T-helper 9 cell (primary cell): ENCODE data around the gene LRRC63.
"Not testable (repeated sequence)": the region's sequence is repeated elsewhere in the genome, so short reads cannot be mapped to it uniquely, and the experiment has no call there.

Source experiments
- DNase-seq: peaks from one replicate; pipeline ENCODE4 v3.0.0-alpha.2; 2020
- total RNA-seq, 2 donors: gene quantifications; one replicate each; lab custom pipeline; 2026; lab: John Stamatoyannopoulos, UW

The LRRC63 gene, protein sequence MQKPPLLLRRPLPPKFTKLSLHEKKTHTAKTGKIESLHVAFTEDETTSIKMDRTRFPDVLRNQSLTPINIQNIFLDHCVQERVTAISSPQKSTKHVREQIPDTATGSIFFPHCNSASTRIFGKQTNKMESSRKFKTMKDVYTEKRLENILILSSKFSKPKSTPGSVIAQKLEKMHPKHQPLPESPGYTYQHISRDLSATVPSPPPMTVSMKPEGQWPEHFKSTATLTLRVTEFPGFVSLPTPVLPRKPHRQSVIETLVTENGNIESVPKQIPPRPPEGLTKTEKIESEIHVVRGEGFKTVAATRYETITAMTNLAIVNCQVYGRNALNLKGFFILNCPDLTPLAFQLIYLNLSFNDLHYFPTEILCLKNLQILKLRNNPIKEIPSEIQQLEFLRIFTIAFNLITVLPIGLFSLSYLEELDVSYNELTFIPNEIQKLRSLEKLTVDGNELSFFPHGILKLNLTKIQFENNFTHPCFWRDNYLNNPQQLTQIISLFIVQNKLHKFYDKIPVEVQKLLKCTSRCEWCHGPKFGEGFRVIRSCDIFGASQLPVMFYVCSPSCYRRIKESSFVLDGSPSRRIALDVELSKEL
- 1.5 to 1.7 reads per million in 2 donors for total RNA-seq

GRCh38 chr13:46211483-46212351 is at the start of gene LRRC63:
LRRC63 (plus strand) TSS chr13:46211928; CDS start chr13:46213035, 1,107 bp downstream.
- DNase-seq: peak; percentile 77

GRCh38 chr13:46162741-46163140 is 49.0 kb upstream of the LRRC63 start:
- DNase-seq: not testable (repeated sequence)

DNA sequence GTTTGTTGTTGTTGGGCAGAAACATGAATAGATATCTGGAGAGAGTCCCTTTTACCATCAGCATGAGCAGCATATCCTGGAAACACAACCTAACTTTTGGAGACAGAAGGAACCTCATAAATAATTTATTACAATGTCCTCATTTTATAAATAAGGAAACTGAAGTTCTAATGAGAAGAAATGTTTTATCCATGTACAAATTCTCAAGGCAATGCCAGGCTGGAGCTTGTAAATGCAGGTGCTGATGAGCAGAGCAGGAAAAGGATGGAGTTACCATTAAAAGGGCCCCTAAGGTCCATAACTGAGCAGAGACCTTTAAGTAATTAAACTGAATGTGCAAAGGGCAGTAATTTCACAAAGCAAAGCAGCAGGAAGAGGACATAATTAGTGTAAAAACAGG is 47.1 kb upstream of the LRRC63 start:
- no peak for DNase-seq

- no peak for DNase-seq
Measured at GRCh38 chr13:46165485-46166223, 46.1 kb upstream of the LRRC63 start.

DNA sequence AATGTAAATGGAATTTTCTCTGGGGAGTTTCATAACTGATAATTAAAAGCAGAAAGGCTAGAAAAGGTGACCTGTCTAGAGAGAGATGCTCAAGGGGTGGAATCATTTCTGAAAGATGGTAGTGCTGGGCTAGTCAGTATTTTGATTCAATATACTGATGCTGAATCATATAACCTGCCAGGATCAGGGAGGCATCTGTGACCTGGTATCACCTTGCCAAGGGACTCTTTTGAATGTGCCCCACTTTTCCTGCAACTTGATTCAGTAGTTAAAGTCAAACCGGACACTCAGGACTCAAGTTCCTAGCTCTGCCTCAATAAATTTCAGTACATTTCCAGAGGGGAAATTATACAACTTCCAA is 45.5 kb upstream of the LRRC63 start:
- no peak for DNase-seq

GRCh38 chr13:46166947-46167610 is 44.6 kb upstream of the LRRC63 start:
- DNase-seq: no peak

- no peak for DNase-seq
Measured at GRCh38 chr13:46168341-46168740, 43.4 kb upstream of the LRRC63 start.

DNA sequence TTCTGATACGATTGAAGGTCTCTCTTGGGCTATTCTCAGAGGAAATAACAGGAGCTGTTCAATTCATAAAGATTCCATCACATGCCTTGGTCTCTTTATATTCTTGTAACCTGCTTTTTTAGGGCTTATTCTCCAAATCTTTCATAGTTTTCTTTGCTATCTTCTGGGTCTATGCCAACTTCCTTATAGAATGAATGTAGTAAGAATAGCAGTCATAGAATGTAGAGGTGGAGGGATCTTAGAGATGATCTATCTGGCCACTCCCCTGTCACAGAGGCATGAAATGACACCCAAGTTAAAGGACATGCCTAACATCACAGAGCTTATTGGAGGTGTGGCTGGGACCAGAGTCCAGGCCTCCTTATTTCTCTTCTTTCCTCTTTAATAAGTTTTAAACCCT is 42.9 kb upstream of the LRRC63 start:
- DNase-seq: no peak

DNA sequence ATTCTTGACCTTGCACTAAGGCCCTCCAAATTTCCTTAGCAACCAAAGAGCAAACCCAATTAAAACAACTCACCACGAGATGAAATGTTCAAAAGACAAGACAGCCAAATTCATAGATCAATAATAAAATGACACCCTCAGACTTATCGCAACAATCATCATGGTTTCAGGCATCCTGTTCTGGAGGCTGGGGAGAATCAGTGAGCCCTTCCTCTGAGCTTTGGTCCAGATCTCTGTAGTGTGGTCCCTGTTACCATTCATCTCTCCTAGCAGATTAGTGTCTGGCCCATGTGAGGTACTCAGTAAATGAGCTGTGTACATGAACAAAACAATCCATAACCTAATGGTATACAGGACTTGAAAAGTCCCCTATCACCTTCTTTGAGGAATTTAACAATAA is 42.0 kb upstream of the LRRC63 start:
- no peak for DNase-seq

DNA sequence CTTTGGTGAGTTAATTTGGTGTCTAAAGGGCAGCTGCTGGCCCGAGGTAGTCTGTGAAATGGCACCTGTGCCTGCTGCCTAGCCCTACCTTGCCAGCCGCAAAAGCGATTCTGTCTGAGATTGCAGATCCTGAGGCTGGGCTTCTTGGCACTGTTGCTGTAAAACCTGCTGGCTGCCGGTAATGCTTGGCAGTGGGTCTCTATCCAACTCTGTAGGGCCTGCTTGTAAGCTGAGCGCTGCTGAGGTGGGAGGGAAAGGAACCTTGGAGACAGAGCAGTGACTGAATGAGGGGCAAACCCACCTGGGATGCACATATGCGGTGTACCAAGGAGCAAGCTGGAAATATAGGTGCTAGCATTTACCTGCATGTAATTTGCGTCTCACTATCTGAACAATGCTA is 41.5 kb upstream of the LRRC63 start:
- no peak for DNase-seq

- no peak for DNase-seq
Measured at GRCh38 chr13:46170687-46171086, 41.0 kb upstream of the LRRC63 start.

DNA sequence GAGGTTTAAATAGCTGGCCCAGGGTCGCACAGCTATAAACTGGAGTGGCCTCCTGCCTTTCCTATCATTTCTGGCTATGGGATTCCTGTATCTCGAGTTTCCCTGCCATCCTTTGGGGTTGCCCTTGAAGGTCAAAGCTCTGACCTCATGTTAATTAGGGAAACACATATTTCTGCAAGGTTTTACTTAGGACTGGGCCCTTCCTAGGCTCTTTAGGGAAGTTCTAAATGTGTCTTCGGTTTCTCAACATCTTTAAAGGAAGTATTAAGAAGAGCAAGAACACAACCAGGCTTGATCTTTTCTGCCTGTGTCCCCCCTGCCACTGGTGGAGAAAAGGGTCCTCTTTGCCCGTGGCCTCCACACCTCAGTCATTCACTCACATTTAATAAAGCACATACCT is 40.5 kb upstream of the LRRC63 start:
- no peak for DNase-seq

GRCh38 chr13:46171739-46172138 is 40.0 kb upstream of the LRRC63 start:
- no peak for DNase-seq

GRCh38 chr13:46172531-46172991 is 39.2 kb upstream of the LRRC63 start:
- DNase-seq: peak; percentile 45

GRCh38 chr13:46173656-46174055 is 38.1 kb upstream of the LRRC63 start:
- DNase-seq: no peak

- DNase-seq: no peak
Measured at GRCh38 chr13:46176756-46177155, 35.0 kb upstream of the LRRC63 start.

- no peak for DNase-seq
Measured at GRCh38 chr13:46178143-46178542, 33.6 kb upstream of the LRRC63 start.

- DNase-seq: no peak
Measured at GRCh38 chr13:46178821-46179220, 32.9 kb upstream of the LRRC63 start.

DNA sequence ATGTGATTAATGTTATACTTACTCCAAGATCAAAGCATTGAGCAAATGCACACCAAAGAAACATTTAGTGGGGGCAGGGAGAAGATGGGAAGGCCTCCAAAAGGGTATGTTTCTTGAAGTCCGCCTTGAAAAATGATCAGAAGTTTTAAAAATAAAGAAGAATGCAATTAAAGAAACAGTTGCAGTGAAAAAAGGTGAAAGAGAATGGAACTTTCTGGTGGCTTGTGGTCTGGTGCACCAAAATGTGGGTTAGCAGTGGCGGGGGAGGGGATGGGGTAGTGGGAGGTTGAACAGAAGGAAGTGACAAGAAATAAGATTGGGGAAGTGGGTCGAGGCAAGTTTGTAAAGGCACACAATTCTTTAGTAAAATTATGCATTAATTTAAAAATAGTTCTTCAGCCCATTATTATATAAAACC is 32.2 kb upstream of the LRRC63 start:
- DNase-seq: peak; percentile 72

GRCh38 chr13:46179969-46180763 is 31.6 kb upstream of the LRRC63 start:
- no peak for DNase-seq

- no peak for DNase-seq
Measured at GRCh38 chr13:46181377-46181839, 30.3 kb upstream of the LRRC63 start.
